Raji (cell line): Measurements from ENCODE around the gene SPINK4.

Source experiments
- POLR2A ChIP-seq: IDR thresholded peaks from 2 replicates; pipeline ENCODE4 v1.6.1; 2011; ENCODE audit warnings: low read depth, low read length, control low read depth; ENCODE audit not compliant: insufficient read depth

The SPINK4 gene

DNA sequence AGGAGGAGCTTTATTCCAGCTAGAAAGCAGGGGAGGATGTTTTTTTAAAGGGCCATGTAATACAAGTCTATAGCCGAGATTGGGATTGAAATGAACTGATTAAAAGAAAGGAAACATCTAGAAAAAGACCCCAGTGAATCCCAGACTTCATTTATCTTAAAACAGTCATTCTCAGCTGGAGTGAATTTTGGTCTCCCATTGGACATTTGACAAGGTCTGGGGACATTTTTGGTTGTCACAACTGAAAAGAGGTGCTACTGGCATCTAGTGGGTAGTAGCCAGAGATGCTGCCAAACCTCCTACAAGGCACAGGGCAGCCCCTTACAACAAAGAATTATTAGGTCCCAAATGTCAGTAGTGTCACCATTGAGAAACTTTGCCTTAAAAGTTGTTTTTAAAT is 16.3 kb upstream of the SPINK4 start:
- no peak for TF ChIP-seq POLR2A

- TF ChIP-seq POLR2A, result no peak
These were observed 14.4 kb upstream of the SPINK4 start for GRCh38 chr9:33225319-33226147.

DNA sequence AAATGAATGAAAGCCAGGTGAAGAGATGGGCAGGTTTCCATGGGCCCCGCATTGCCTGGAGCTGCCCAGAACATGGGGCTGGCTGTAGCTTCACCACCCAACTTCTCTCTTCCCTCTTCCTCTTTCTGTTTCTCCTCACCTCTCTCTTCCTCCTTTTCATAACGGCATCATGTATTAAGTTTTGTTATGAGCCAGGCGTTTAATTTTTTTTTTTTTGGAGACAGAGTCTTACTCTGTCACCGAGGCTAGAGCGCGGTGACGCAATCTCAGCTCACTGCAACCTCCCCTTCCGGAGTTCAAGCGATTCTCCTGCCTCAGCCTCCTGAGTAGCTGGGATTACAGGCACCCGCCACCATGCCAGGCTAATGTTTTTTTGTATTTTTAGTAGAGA is 13.0 kb upstream of the SPINK4 start:
- TF ChIP-seq POLR2A, result no peak

DNA sequence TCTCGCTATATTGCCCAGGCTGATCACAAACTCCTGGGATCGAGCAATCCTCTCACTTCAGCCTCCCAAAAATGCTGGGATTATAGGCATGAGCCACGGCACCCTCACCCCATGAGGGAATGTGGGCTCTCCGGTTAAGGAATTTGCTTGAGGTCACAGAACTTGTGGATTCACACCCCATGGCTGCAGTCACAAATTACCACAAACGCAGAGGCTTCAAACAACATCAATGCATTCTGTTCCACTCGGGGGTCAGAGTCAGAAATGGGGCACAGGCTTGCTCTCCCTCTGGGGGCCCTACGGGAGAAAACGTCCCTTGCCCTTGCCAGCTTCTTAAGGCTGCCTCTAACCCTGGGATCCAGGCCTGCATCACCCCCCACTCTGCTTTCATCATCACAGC is 12.2 kb upstream of the SPINK4 start:
- no peak for TF ChIP-seq POLR2A

DNA sequence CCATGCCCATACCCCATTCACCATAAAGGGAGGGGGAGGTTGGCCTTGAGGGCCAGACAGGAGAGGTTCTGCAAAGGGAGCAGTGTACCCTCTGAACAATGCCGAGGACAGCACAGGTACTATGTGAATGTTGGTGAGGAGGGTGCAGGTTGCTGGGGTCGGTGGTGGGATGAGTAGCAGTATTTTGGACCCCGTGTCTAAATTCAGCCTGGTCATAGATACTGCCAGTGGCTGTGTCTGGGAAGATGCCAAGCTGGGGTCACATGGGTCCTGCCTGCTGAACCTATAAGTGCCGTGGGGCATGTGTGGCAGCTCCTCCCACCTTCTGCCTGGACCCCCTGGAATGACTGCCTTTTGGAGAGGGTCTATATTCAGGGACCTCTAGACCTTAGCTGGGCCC is 11.4 kb upstream of the SPINK4 start:
- TF ChIP-seq POLR2A, result no peak

DNA sequence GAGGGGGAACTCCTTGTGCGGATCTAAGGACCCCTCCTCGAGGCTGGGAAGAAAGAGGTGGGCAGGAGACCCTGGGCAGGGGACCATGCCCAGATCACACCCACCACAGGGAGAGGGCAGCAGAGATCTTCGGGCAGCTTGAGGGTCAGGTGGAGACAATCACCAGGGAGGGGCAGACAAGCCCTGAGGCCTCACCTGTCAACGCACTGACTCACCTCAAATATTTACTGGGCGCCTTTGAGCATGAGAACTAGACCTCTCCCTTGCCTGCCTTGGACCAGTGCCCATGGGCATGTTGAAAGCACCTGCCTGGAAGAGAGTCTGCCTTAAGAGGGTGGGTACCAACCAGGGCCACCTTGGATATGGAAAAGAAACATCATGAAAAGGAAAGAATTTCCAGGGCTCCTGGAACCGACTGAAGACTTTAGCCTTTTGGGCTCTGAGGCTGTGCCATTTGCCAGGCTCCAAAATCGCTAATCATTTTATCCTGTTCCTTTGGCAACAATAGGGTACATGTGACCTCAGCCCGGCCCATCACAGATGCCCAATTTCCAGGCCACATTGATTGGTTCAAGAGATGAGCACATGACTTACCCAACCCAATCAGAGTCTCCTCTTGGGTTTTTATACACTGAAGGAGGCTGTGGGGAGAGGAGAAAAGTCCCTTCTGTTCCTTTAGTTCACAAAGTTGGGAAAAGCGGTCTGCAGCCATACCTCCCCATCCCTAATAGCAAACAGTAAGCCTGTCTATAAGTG is 10.4 kb upstream of the SPINK4 start:
- no peak for TF ChIP-seq POLR2A

GRCh38 chr9:33230756-33231622 is 9.0 kb upstream of the SPINK4 start:
- no peak for TF ChIP-seq POLR2A

GRCh38 chr9:33231623-33231942 is 8.4 kb upstream of the SPINK4 start:
- no peak for TF ChIP-seq POLR2A

GRCh38 chr9:33232815-33233214 is 7.2 kb upstream of the SPINK4 start:
- no peak for TF ChIP-seq POLR2A

GRCh38 chr9:33233626-33234342 is 6.2 kb upstream of the SPINK4 start:
- TF ChIP-seq POLR2A, result no peak

GRCh38 chr9:33234511-33235467 is 5.2 kb upstream of the SPINK4 start:
- TF ChIP-seq POLR2A, result no peak

DNA sequence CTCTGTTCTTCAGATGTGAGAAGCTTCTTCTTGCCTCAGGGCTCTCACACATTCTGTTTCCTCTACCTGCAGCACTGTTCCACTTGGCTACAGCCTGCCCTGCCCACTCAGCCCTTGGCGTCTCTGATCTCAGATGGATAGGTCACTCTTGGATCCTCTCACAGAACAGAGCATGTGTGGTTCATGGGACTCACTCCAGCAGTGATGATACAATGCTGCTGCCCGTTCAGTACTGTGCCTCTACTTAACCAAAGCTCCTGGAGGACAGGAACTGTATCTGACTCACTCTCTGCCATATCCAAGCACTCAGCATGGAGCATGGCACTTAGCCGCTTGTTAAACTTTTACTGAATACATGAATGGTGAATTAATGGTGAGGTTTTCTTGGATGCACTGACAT is 3.4 kb upstream of the SPINK4 start:
- TF ChIP-seq POLR2A, result no peak

- no peak for TF ChIP-seq POLR2A
These were observed 1.3 kb downstream of the SPINK4 start for GRCh38 chr9:33241298-33241697.

- TF ChIP-seq POLR2A, result no peak
These were observed 2.7 kb downstream of the SPINK4 start for GRCh38 chr9:33242609-33243134.
